Mesangial cell (primary cell): ENCODE data around the gene HNRNPUL2. TPM values are rescaled to one million over a fixed set of nuclear protein-coding genes. Genes with fewer than 3 reads are reported as not detected.

Experiments
- total RNA-seq: library from RNA; depleted of rRNA; stranded (reverse); fragments of >200 nt; gene quantifications from 2 replicates; pipeline ENCODE4 v1.2.3, GENCODE V29; 2015

Gene HNRNPUL2
- 12.0 and 14.0 TPM in 2 replicates for total RNA-seq

DNA sequence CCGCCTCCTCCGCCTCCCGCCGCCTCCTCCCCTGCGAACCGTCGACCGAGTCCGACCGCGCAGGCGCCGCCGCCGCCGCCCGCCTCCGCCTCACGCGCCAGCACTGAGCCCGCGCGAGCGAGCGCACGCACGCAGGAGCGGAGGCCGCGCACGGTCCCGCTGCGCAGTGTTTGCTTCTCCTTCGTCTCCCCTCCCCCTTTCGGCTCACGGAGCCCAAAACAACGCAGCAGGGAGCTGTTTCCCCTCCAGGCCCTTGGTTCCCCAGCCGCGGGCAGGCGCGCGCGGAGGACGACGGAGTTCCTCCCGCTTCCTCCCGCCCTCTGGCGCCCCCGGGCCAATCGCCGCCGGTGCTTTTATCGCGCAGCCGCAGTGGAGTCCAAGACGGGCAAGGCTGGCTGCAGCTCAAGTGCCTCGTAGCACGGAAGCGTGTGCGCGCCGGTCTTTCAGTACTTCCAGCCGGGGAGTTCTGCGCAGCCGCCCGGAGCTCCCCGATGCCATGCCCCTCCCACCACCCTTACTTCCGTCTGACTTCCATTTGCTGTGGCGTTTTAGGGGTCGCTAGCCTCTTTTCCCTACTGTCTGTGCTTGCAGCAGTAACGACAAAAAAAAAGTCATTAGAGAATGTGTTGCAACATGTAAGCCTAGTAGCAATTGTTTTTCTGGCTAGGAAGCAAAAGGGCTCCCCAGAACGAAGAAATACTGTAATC, at the start of gene HNRNPUL2:
Gene HNRNPUL2 (minus strand): TSS at position 293 of the 707 bp plus-strand sequence. CDS start 301 bp downstream, outside the sequence.

DNA sequence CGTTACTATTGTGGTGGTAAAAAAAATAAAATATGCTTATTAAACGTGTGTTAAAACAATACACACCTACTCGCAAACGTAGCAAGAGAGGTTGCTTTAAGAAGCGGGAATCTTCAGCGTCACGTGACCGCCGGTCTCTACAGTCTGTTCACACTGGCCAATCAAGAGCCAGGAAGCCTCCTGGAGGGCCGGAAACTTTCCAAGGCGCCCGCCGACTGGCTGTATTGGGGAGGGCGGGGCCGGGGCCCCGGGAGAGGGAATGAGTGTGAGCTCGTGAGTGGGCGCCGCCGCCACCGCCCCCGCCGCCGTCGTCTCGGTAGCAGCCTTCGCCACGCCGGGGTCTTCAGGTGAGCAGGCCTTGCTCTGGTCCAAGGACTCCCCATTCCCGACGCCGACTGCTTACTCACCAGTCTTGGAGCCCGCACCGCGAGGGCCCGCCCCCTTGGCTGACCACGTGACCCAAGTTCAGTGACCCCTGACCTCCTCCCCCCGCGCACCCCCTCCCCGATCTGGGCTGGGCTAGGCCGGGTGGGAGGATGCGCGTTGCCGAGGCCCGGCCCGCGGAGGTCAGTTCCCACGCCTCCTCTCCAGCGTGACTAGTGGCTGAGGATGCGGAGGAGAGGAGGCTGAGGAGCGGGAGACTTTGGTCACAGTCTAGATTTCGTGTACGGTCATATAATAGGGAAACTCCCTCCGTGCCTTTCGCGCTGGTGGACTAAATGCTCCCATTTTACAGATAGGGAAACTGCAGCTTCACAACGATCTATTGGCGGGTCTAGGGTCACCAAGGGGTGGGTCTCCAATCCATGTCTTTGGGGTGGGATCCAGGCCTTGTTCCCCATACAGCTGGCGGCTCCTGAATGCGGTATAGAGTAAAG, 44.1 kb upstream of the HNRNPUL2 start, which contains the start of gene TAF6L:
Gene TAF6L (plus strand): TSS at position 253 of the 878 bp plus-strand sequence. CDS start 4,388 bp downstream, outside the sequence.

DNA sequence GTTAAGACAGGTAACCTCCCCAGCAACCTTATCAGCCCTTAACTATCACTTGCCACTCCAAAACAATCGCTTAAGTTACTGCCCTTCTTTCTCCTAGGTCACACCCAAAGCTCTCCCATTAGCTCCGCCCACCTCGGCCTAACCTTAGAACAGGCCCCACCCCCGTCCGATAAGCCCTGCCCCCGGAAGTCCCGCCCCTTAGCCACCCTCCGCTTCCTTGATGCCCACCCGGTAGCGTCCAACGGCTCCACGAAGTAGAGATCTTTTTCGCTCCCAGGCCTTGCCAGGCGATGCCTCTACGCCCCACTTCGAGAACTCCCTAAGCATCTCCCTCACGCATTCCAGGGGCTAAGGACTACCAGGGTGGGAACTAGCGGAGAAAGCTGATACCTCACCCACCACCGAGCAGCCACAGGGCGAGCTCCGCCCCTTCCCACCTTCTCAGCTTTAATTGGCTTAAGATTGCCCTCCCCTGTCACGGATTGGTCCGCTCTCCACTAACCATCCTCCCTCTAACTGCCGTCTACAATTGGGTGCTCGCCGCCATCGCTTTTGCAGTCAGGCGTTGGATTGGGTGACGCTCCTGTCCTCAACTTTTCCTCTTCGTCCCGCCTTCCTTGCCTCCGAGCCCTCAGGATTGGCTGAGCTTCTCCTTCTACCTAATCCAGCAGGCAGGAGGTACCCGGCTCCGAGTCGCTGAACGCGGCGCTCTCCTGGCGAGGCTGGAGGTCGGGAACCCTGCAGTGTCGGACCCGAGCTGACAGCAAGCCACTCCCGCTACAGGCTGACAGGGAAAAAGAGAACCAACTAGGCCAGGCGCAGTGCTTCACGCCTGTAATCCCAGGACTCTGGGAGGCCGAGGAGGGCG, 26.7 kb upstream of the HNRNPUL2 start, which contains the start of gene ZBTB3:
Gene ZBTB3 (minus strand): TSS at position 425 of the 868 bp plus-strand sequence. CDS start 496 bp downstream, outside the sequence.

DNA sequence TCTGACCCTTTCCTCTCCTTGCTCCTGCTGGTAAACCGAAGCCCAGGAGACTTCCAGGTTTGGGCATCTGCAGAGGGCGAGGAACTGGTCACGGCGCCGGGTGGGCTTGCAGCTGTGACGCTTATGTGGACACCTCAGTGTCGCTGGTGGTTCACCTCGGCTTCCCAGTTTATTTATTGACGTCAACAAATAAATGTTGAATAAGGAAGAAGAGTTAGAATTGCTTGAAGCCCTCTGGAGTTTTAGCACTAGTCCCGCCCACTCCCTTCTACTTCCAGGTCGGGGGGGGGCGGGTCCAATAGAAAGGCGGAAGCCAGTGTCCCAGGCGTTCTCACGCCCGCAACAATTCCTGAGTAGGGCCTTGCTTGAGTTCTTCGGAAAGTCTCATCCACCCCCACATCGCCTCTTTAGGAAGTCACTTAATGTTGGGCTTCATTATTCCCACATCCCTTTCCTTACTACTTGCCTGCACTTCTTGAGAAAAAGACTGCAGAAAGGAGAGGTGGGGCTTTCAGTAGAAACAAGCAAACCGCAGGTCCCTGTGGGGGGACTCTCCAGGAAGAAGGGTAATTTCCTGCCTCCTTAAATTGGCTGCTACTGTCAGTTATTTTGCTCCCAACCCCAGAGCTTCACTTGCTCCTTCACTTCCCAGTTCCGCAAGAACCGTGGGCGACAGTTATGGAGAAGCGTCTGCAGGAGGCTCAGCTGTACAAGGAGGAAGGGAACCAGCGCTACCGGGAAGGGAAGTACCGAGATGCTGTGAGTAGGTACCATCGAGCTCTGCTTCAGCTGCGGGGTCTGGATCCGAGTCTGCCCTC, 1.1 kb upstream of the HNRNPUL2 start, which contains the start of gene TTC9C:
Gene TTC9C (plus strand): TSS at position 316 of the 818 bp plus-strand sequence. CDS start 363 bp downstream, at position 679.

DNA sequence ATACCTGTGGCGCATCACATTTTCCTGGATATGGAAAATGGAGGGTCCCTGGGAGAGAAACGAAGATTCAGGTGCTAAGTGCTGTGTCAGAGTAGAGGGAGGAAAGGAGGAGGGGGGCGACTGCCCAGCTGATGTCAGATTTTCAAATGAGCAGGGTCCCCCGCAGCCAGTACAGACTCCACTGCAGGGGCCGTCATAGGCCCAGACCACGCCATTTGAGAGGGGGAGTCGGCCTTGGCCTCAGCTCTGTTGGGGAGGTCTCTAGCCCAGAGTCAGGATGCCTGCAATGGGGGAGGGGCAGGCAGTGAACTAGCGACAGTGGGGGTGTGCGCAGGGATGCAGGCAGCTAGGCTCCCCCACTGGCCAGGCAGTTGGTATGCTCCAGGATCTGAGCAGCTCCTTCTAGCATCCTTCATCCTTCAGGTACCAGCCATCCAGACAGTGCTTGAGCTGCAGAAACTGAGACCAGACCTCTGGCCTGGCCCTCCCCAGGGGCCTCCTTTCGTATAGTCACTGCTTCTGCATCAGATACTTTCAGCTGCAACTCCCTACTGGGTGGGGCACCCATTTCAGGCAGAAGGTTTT, 19.9 kb downstream of the HNRNPUL2 start, which contains the start of the genes BSCL2 and GNG3:
Gene BSCL2 (minus strand): TSS at position 148 of the 585 bp plus-strand sequence. CDS start 229 bp downstream, outside the sequence.
Gene GNG3 (plus strand): TSS at position 400 of the 585 bp plus-strand sequence. CDS start 620 bp downstream, outside the sequence.

DNA sequence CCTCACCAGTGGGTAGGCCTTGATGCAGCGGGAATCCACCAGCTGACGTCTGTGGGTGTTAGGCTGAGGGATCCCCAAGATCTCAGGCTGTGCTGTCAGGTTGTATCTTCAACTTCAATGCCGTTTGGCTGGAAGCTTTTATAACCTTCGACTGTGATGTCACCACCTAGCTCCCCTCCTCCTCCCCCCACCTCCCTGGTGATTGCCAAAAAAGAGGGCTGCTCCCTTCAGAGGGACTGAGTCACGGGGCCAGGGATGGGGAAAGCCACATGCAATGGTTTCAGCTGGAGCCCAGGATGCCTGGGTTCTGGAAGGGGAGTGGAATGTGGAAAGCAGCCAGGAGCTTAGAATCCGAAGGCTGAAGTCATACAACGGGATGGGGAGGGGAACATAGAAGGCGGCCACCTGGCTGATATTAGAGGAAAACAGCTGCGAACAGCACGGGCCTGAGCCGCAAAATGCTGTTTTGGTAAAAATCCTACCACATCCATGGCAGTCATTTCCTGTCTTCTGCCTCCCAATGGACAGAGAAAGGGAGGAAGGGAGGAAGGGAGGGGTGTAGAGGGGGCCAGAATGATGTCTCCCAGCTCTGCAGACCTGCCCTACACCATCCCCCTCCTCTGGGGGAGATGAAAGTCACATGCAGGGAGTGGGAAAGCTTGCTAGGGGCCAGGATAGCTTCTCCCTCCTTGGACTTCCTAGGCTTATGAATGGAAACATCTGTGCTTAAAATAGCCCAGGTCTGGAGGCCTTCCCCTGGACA, 37.7 kb downstream of the HNRNPUL2 start, which contains the start of gene LRRN4CL:
Gene LRRN4CL (minus strand): TSS at position 110 of the 763 bp plus-strand sequence. CDS start 1,022 bp downstream, outside the sequence.

DNA sequence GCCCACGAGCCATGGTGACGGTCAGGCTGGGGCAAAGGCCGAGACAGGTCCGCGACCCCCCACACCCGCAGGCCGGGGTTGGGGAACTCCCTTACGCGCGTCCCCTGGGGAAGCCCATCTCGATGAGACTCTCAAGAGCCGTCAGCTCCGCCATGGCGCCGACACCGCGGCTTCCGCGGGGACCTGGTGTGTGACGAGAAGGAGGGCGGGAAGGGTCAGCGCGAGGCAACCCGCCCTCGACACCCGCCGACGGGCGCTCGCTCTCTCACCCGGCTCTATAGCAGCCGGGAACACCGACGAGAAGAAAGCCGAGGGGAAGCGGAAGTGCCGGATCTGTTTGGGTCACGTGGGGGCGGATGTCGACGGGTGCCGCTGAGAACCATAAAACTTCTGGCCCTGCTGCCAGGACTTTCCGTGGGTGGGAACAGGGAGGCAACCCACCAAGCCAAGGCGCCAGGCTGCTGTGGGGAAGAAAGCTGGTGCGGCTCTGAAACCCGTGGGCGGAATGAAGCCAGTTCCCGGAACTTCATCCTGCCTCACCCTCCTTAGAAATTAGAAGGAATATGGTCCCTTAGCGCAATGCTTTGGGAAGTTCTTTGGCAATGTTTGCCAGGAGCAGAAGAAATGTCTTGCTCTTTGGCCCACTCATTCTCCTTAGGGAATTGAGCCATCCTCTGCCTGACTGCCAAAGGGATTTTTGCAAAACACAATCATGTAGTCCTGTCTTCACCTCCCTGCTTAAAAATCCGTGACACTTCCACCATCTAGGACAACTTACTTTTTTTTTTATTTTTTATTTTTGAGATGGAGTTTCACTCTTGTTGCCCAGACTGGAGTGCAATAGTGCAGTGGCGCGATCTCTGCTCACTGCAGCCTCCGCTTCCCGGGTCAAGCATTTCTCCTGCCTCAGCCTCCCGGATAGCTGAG, 48.2 kb downstream of the HNRNPUL2 start, which contains the start of gene UBXN1:
Gene UBXN1 (minus strand): TSS at position 304 of the 927 bp plus-strand sequence. CDS start 150 bp downstream, at position 154.

DNA sequence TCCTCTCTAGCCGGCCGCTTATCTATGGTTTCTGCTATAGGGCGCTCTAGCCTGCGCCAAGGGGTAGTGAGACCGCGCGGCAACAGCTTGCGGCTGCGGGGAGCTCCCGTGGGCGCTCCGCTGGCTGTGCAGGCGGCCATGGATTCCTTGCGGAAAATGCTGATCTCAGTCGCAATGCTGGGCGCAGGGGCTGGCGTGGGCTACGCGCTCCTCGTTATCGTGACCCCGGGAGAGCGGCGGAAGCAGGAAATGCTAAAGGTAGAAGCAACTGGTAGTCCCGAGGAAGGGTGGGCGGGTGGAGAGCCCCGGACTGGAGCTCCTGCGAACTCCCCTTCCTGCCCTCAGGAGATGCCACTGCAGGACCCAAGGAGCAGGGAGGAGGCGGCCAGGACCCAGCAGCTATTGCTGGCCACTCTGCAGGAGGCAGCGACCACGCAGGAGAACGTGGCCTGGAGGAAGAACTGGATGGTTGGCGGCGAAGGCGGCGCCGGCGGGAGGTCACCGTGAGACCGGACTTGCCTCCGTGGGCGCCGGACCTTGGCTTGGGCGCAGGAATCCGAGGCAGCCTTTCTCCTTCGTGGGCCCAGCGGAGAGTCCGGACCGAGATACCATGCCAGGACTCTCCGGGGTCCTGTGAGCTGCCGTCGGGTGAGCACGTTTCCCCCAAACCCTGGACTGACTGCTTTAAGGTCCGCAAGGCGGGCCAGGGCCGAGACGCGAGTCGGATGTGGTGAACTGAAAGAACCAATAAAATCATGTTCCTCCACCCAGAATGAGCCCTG, 55.5 kb downstream of the HNRNPUL2 start, which contains the start of the genes LBHD1 and UQCC3:
Gene LBHD1 (minus strand): TSS at position 660 of the 782 bp plus-strand sequence. CDS start 2,236 bp downstream, outside the sequence.
Gene UQCC3 (plus strand): TSS at position 66 of the 782 bp plus-strand sequence. CDS start 73 bp downstream, at position 139.

DNA sequence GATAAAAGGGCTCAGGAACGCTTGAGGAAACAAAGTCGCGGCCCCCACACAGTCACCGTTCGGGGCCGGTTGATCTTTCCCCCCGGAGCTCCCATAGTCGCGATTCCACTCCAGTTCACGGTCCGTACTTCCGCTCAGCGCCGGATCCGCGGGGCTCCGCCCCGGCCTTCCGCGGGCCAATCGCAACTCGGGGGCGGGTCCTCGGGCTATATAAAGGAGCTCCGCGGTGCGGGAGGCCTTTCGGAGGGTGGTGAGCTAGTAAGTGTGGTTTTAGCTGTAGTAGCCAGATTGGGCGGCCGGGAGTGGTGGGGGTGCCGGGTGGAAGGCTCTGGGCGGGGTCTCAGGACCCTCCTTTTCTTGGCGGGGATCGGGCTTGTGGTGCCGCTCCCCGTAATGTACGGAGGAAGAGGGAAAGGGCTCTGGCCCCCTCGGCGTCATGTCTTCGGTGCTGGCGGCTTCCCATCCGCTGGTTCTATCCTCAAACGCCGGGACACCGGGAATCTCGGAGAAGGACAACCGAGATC, 62.1 kb downstream of the HNRNPUL2 start, which contains the start of the genes C11orf98 and CSKMT:
Gene C11orf98 (minus strand): TSS at position 136 of the 524 bp plus-strand sequence. CDS start 41 bp downstream, at position 95.
Gene CSKMT (plus strand): TSS at position 238 of the 524 bp plus-strand sequence. CDS start 568 bp downstream, outside the sequence.

Other genes with a start within 250 kb of the HNRNPUL2 start
- gene AHNAK, start 180.7 kb downstream of the HNRNPUL2 start, total RNA-seq: 374 and 612 TPM in 2 replicates
- 1,289 and 1,470 TPM in 2 replicates for gene EEF1G, start 153.6 kb downstream of the HNRNPUL2 start, total RNA-seq
- 6.8 and 14.1 TPM in 2 replicates for gene TUT1, start 135.9 kb downstream of the HNRNPUL2 start, total RNA-seq
- gene MTA2, start 125.6 kb downstream of the HNRNPUL2 start, total RNA-seq: 88.7 and 132 TPM in 2 replicates
- 24.4 and 37.3 TPM in 2 replicates for gene EML3, start 114.7 kb downstream of the HNRNPUL2 start, total RNA-seq
- 1.1 and 5.7 TPM in 2 replicates for gene ROM1, start 114.2 kb downstream of the HNRNPUL2 start, total RNA-seq
- gene B3GAT3, start 105.5 kb downstream of the HNRNPUL2 start, total RNA-seq: 55.9 and 75.9 TPM in 2 replicates
- 213 and 293 TPM in 2 replicates for gene GANAB, start 80.8 kb downstream of the HNRNPUL2 start, total RNA-seq
- 26.9 and 30.3 TPM in 2 replicates for gene INTS5, start 74.2 kb downstream of the HNRNPUL2 start, total RNA-seq
- 46.0 and 120 TPM in 2 replicates for gene C11orf98, start 62.2 kb downstream of the HNRNPUL2 start, total RNA-seq
- gene CSKMT, start 62.1 kb downstream of the HNRNPUL2 start, total RNA-seq: 4.9 and 6.3 TPM in 2 replicates
- gene UQCC3, start 55.8 kb downstream of the HNRNPUL2 start, total RNA-seq: 8.1 and 16.0 TPM in 2 replicates
- 4.1 and 6.0 TPM in 2 replicates for gene LBHD1, start 55.2 kb downstream of the HNRNPUL2 start, total RNA-seq
- gene UBXN1, start 48.4 kb downstream of the HNRNPUL2 start, total RNA-seq: 130 and 271 TPM in 2 replicates
- 0.16 and 0.38 TPM in 2 replicates for gene LRRN4CL, start 37.9 kb downstream of the HNRNPUL2 start, total RNA-seq
- gene BSCL2, start 20.0 kb downstream of the HNRNPUL2 start, total RNA-seq: 38.5 and 73.0 TPM in 2 replicates
- gene GNG3, start 19.8 kb downstream of the HNRNPUL2 start, total RNA-seq: not detected in 2 replicates
- 32.1 and 37.5 TPM in 2 replicates for gene TTC9C, start 1.0 kb upstream of the HNRNPUL2 start, total RNA-seq
- 8.5 and 17.1 TPM in 2 replicates for gene ZBTB3, start 26.7 kb upstream of the HNRNPUL2 start, total RNA-seq
- gene POLR2G, start 34.1 kb upstream of the HNRNPUL2 start, total RNA-seq: 110 and 131 TPM in 2 replicates
- gene TAF6L, start 43.9 kb upstream of the HNRNPUL2 start, total RNA-seq: 20.4 TPM in 2 replicates
- gene TMEM179B, start 59.9 kb upstream of the HNRNPUL2 start, total RNA-seq: 63.1 and 78.8 TPM in 2 replicates
- gene TMEM223, start 64.5 kb upstream of the HNRNPUL2 start, total RNA-seq: 27.4 and 38.3 TPM in 2 replicates
- gene NXF1, start 78.0 kb upstream of the HNRNPUL2 start, total RNA-seq: 25.4 and 30.7 TPM in 2 replicates
- 28.8 and 36.9 TPM in 2 replicates for gene STX5, start 104.6 kb upstream of the HNRNPUL2 start, total RNA-seq
- gene TEX54, start 105.4 kb upstream of the HNRNPUL2 start, total RNA-seq: not detected in 2 replicates
- 46.3 and 77.6 TPM in 2 replicates for gene WDR74, start 112.1 kb upstream of the HNRNPUL2 start, total RNA-seq
- 188 and 230 TPM in 2 replicates for gene SLC3A2, start 153.4 kb upstream of the HNRNPUL2 start, total RNA-seq
- gene CHRM1, start 193.9 kb upstream of the HNRNPUL2 start, total RNA-seq: not detected in 2 replicates